Astrocyte (in vitro differentiated cells and primary cell): ENCODE measurements around the gene INO80. TPM values are rescaled to one million over a fixed set of nuclear protein-coding genes. Genes with fewer than 3 reads are reported as not detected.

Experiments used
- DNase-seq: peaks from one replicate; pipeline ENCODE4 v3.0.0-alpha.2; 2010; ENCODE audit warnings: low read depth
- FAIRE-seq: peaks from 2 replicates; lab custom pipeline; 2011; peaks lifted over from hg19 to GRCh38; lab: Jason Lieb, UNC
- H2AFZ ChIP-seq: 2 replicates; pipeline ENCODE4 v1.6.0; 2012; ENCODE audit warnings: low read depth, low read length, inconsistent platforms
- H3K27ac ChIP-seq: 2 replicates; pipeline ENCODE4 v1.5.1; 2011; ENCODE audit warnings: low read depth, low read length, inconsistent platforms
- H3K27me3 ChIP-seq: 2 replicates; pipeline ENCODE4 v1.6.0; 2011; ENCODE audit warnings: low read length, inconsistent platforms; ENCODE audit not compliant: insufficient read depth
- H3K36me3 ChIP-seq: 2 replicates; pipeline ENCODE4 v1.5.1; 2011; ENCODE audit warnings: low read length, inconsistent platforms; ENCODE audit not compliant: insufficient read depth
- H3K4me1 ChIP-seq: 2 replicates; pipeline ENCODE4 v1.5.1; 2011; ENCODE audit warnings: low read length, inconsistent platforms; ENCODE audit not compliant: insufficient read depth
- H3K4me2 ChIP-seq: 2 replicates; pipeline ENCODE4 v1.6.0; 2012; ENCODE audit warnings: low read length, inconsistent platforms
- H3K4me3 ChIP-seq: 2 replicates; pipeline ENCODE4 v1.5.1; 2011; ENCODE audit warnings: low read depth, mild to moderate bottlenecking, low read length, inconsistent platforms; ENCODE audit not compliant: insufficient read depth
- H3K79me2 ChIP-seq: 2 replicates; pipeline ENCODE4 v1.6.0; 2012; ENCODE audit warnings: mild to moderate bottlenecking, low read length, inconsistent platforms; ENCODE audit not compliant: insufficient read depth
- H3K9ac ChIP-seq: 2 replicates; pipeline ENCODE4 v1.6.0; 2012; ENCODE audit warnings: mild to moderate bottlenecking, low read length, inconsistent platforms
- H3K9me3 ChIP-seq: 2 replicates; pipeline ENCODE4 v1.5.1; 2012; ENCODE audit warnings: low read depth, mild to moderate bottlenecking, low read length, inconsistent platforms; ENCODE audit not compliant: insufficient read depth
- H4K20me1 ChIP-seq: 2 replicates; pipeline ENCODE4 v1.6.0; 2012; ENCODE audit warnings: low read length, inconsistent platforms; ENCODE audit not compliant: insufficient read depth
- H3K27ac Mint-ChIP-seq: one replicate; pipeline ENCODE4 v1.8.0; 2021; ENCODE audit warnings: mild to moderate bottlenecking, mixed read lengths; ENCODE audit not compliant: unreplicated experiment
- H3K27me3 Mint-ChIP-seq: one replicate; pipeline ENCODE4 v1.8.0; 2021; ENCODE audit warnings: low read depth, mixed read lengths; ENCODE audit not compliant: unreplicated experiment
- H3K36me3 Mint-ChIP-seq: one replicate; pipeline ENCODE4 v1.8.0; 2021; ENCODE audit warnings: low read depth, mixed read lengths; ENCODE audit not compliant: unreplicated experiment
- H3K4me1 Mint-ChIP-seq: one replicate; pipeline ENCODE4 v1.8.0; 2021; ENCODE audit warnings: low read depth, mixed read lengths; ENCODE audit not compliant: unreplicated experiment
- H3K4me3 Mint-ChIP-seq: one replicate; pipeline ENCODE4 v1.8.0; 2021; ENCODE audit warnings: mild to moderate bottlenecking, moderate library complexity, mixed read lengths; ENCODE audit not compliant: unreplicated experiment
- H3K9me3 Mint-ChIP-seq: one replicate; pipeline ENCODE4 v1.8.0; 2021; ENCODE audit warnings: mild to moderate bottlenecking, mixed read lengths; ENCODE audit not compliant: unreplicated experiment
- CTCF ChIP-seq: IDR thresholded peaks from 2 replicates; pipeline ENCODE4 v1.5.1; 2011; ENCODE audit warnings: low read depth, mild to moderate bottlenecking, inconsistent platforms, low read length, moderate library complexity; ENCODE audit not compliant: insufficient read depth
- EZH2 ChIP-seq: IDR thresholded peaks from 2 replicates; pipeline ENCODE4 v1.6.1; 2012; ENCODE audit warnings: mild to moderate bottlenecking, low read length, inconsistent platforms; ENCODE audit not compliant: insufficient read depth
- total RNA-seq: library from RNA; stranded (reverse); gene quantifications from 2 replicates; pipeline ENCODE4 v1.2.1, GENCODE V29; 2021

INO80 gene
- total RNA-seq, 1 donor from 2014 or later, result 17.3 TPM

GRCh38 chr15:40936709-40937666 lies 179.1 kb downstream of the INO80 start:
- Histone ChIP-seq H3K9ac (no peak overlapping the region), H2AFZ (no peak overlapping the region), H3K4me1 (peaks cover 18% of the 10 kb centered on the region), H3K79me2 (no peaks in the 10 kb centered on the region), H3K4me3 (no peak overlapping the region), H3K9me3 (no peaks in the 10 kb centered on the region), H3K27me3 (peaks cover 2% of the 10 kb centered on the region), H3K4me2 (peak overlapping the region; percentile 31), H4K20me1 (no peaks in the 10 kb centered on the region), H3K36me3 (no peaks in the 10 kb centered on the region), H3K27ac (no peak overlapping the region)
- Mint-ChIP-seq H3K4me1 (peaks cover 2% of the 10 kb centered on the region), H3K27me3 (peaks cover 50% of the 10 kb centered on the region), H3K9me3 (peaks cover 2% of the 10 kb centered on the region), H3K36me3 (peaks cover 2% of the 10 kb centered on the region), H3K27ac (no peak overlapping the region), H3K4me3 (no peak overlapping the region)
- DNase-seq (peak; percentile 32), FAIRE-seq (no peak)
- TF ChIP-seq CTCF (no peak), EZH2 (no peak)

DNA sequence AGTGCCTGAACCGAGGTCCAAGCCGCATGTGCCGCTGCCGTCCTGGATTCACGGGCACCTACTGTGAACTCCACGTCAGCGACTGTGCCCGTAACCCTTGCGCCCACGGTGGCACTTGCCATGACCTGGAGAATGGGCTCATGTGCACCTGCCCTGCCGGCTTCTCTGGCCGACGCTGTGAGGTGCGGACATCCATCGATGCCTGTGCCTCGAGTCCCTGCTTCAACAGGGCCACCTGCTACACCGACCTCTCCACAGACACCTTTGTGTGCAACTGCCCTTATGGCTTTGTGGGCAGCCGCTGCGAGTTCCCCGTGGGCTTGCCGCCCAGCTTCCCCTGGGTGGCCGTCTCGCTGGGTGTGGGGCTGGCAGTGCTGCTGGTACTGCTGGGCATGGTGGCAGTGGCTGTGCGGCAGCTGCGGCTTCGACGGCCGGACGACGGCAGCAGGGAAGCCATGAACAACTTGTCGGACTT lies 179.8 kb downstream of the INO80 start:
- Histone ChIP-seq H3K9ac (no peak overlapping the region), H2AFZ (no peak overlapping the region), H3K4me1 (peaks cover 16% of the 10 kb centered on the region), H3K4me3 (no peak overlapping the region), H3K27me3 (peaks cover 6% of the 10 kb centered on the region), H3K27ac (no peak overlapping the region), H3K9me3 (no peaks in the 10 kb centered on the region), H3K4me2 (no peak overlapping the region), H4K20me1 (no peaks in the 10 kb centered on the region), H3K79me2 (no peaks in the 10 kb centered on the region), H3K36me3 (no peaks in the 10 kb centered on the region)
- DNase-seq (no peak), FAIRE-seq (no peak)
- TF ChIP-seq EZH2 (no peak), CTCF (no peak)
- peaks cover 2% of the 10 kb centered on the region for H3K4me1 Mint-ChIP-seq
- H3K27ac Mint-ChIP-seq, result no peak overlapping the region
- H3K9me3 Mint-ChIP-seq, result peaks cover 2% of the 10 kb centered on the region
- peaks cover 2% of the 10 kb centered on the region for H3K36me3 Mint-ChIP-seq
- H3K27me3 Mint-ChIP-seq, result peaks cover 57% of the 10 kb centered on the region
- no peak overlapping the region for H3K4me3 Mint-ChIP-seq
